ENCODE data around the gene LGMN. TPM values are rescaled to one million over a fixed set of nuclear protein-coding genes. Genes with fewer than 3 reads are reported as not detected.

Gene LGMN
- total and polyA plus RNA-seq, 2 of the 8 experiments (the other 6 are each of a cell fraction or from before 2014, with no cell fraction given) = 57.4 to 83.4 TPM

- H4K91ac ChIP-seq (replicated peaks; ENCODE audit: insufficient read length, low read length) = no peak overlapping the region
- no peak overlapping the region for H4K5ac ChIP-seq (ENCODE audit: insufficient read length, low read depth, low read length)
- H3K18ac ChIP-seq (ENCODE audit: extremely low read depth, low read length) = no peak overlapping the region
- H4K20me1 ChIP-seq (replicated peaks in 1 of 2; ENCODE audit: control insufficient read depth in 1 of 2, insufficient read depth in 2 of 2, low read length in 2 of 2) = no peaks in the 10 kb centered on the region
- CTCF ChIA-PET (ENCODE audit: partially characterized antibody) = interaction anchor here (1.2 to 1.5 kb wide), 3 partner anchors 28 to 62 kb away, joined by 3 to 4 read pairs (median 4); no protein-coding TSS in a partner anchor
- FAIRE-seq = no peak
- no peak overlapping the region for H2BK120ac ChIP-seq (replicated peaks; ENCODE audit: low read depth, low read length)
- TF ChIP-seq SP4 (IDR thresholded peaks at IDR 0.05; ENCODE audit: low read length) (no peak), HDAC6 (IDR thresholded peaks at IDR 0.05; ENCODE audit: low read depth, low read length) (no peak), CHD1 (IDR thresholded peaks at IDR 0.05; ENCODE audit: low read depth, low read length) (no peak), SP2 (IDR thresholded peaks at IDR 0.05; ENCODE audit: low read length) (no peak), CEBPB (IDR thresholded peaks at IDR 0.05; ENCODE audit: low read depth, low read length) (no peak), KDM4A (IDR thresholded peaks at IDR 0.05; ENCODE audit: low read depth, low read length, severe bottlenecking) (no peak), BCL11A (IDR thresholded peaks at IDR 0.05; ENCODE audit: low read depth in 2 of 2, low read length in 2 of 2) (no peak), TAF1 (IDR thresholded peaks at IDR 0.05; ENCODE audit: low read depth, low read length) (no peak), JUND (IDR thresholded peaks at IDR 0.05; ENCODE audit: low read length) (no peak)
- no peak overlapping the region for H3K56ac ChIP-seq (replicated peaks; ENCODE audit: insufficient read length, low read depth, low read length)
- no peak overlapping the region for H3K9ac ChIP-seq (replicated peaks in 1 of 4; ENCODE audit: extremely low read depth in 1 of 4, low read depth in 3 of 4, low read length in 3 of 4)
- no peaks in the 10 kb centered on the region for H3K9me3 ChIP-seq (ENCODE audit: insufficient read depth in 2 of 2, low read depth in 1 of 2, low read length in 1 of 2)
- H3K27ac ChIP-seq (ENCODE audit: low read depth, low read length) = no peak overlapping the region
- DNase-seq (ENCODE audit: low read depth in 1 of 2, low spot score in 2 of 2) = no peak
- no peak overlapping the region for H2AFZ ChIP-seq (ENCODE audit: low read length)
- no peak overlapping the region for H3K14ac ChIP-seq (ENCODE audit: insufficient read length)
- H3K23me2 ChIP-seq (ENCODE audit: low read depth, low read length) = no peaks in the 10 kb centered on the region
- H3K4ac ChIP-seq (replicated peaks; ENCODE audit: insufficient read length, low read depth, low read length) = no peak overlapping the region
- no peak overlapping the region for H2BK5ac ChIP-seq (ENCODE audit: low read depth, low read length)
- H3K4me2 ChIP-seq (ENCODE audit: insufficient read depth in 1 of 2, low read depth in 2 of 2, low read length in 2 of 2) = no peak overlapping the region
- H4K8ac ChIP-seq (ENCODE audit: extremely low read depth, insufficient read depth, low read length) = no peak overlapping the region
- no peaks in the 10 kb centered on the region for H3K79me1 ChIP-seq (ENCODE audit: low read depth, low read length)
- peaks cover 0 to 5% (median 2%) of the 10 kb centered on the region in 4 experiments; a peak in 2 of 7 replicates for H3K4me1 ChIP-seq (replicated peaks in 1 of 4; ENCODE audit: control insufficient read depth in 3 of 4, insufficient read depth in 4 of 4, low read length in 3 of 4)
- no peak overlapping the region for H2BK12ac ChIP-seq (ENCODE audit: low read depth, low read length)
- POLR2A ChIA-PET (ENCODE audit: partially characterized antibody) = no interaction called here
- H2AK5ac ChIP-seq (ENCODE audit: low read depth, low read length) = no peak overlapping the region
- H3K79me2 ChIP-seq (ENCODE audit: control insufficient read depth in 1 of 2, insufficient read depth in 2 of 2, low read length in 2 of 2) = no peaks in the 10 kb centered on the region
- H3K4me3 ChIP-seq (ENCODE audit: extremely low read depth in 1 of 4, insufficient read depth in 2 of 4, low read depth in 3 of 4, low read length in 4 of 4) = no peak overlapping the region
- H3K27me3 ChIP-seq (replicated peaks in 1 of 4; ENCODE audit: control insufficient read depth in 3 of 4, extremely low read depth in 1 of 4, insufficient read depth in 3 of 4, low read length in 3 of 4) = no peaks in the 10 kb centered on the region
- no peak overlapping the region for H2BK20ac ChIP-seq (ENCODE audit: low read length)
- no peaks in the 10 kb centered on the region for H3K36me3 ChIP-seq (ENCODE audit: control insufficient read depth in 2 of 4, insufficient read depth in 4 of 4, low read length in 3 of 4)
- no peak overlapping the region for H3K23ac ChIP-seq (ENCODE audit: insufficient read length)
- no peak overlapping the region for H2BK15ac ChIP-seq (ENCODE audit: low read length)
These were observed 89.7 kb downstream of the LGMN start for GRCh38 chr14:92658684-92659083.

Measured in H1 (cell line).